Left colon (tissue), 2 donors: ENCODE results near the gene CCNY. TPM values are rescaled to one million over a fixed set of nuclear protein-coding genes. Genes with fewer than 3 reads are reported as not detected.
"Not testable (repeated sequence)": the region's sequence is repeated elsewhere in the genome, so short reads cannot be mapped to it uniquely, and the experiment has no call there.

ENCODE experiments used
- ATAC-seq: fragments of 200-7000 bp; cut with Tn5 transposase; one replicate; pipeline ENCODE4 v1.9.1; 2020; ENCODE audit warnings: mild to moderate bottlenecking, moderate library complexity
- DNase-seq, 2 donors: peaks; one replicate each; pipeline ENCODE4 v3.0.0-alpha.2; 2020
- intact Hi-C, 2 donors: fragments of 100-400 bp; cut with DNase I in 1 of 2; cut with micrococcal nuclease in 1 of 2; formaldehyde crosslinking; loops; one replicate each; pipeline versions ENCODE4 v1.11.2 to v1.14.0; 2022; cut with DNase I, micrococcal nuclease
- total RNA-seq, 2 donors: library from RNA; stranded (reverse); fragmentation: NEBNext Ultra II Directional; extraction: Animal tissue kit (Norgen Biotek cat#: 25700); gene quantifications; one replicate each; pipeline ENCODE4 v1.2.1, GENCODE V29; 2021
- donor health status: DM: no; HTN: no; CAD: no.
- donor health status: DM: yes; HTN: yes; CAD: no.

CCNY gene
- total RNA-seq, 2 donors from 2014 or later, result 51.6 to 78.0 TPM

- no peak for ATAC-seq
- DNase-seq, result no peak
- intact Hi-C loops, result no loop called here
Measured at GRCh38 chr10:35394411-35394851, 58.1 kb downstream of the CCNY start.

GRCh38 chr10:35394934-35395333 lies 58.6 kb downstream of the CCNY start:
- intact Hi-C loops, result no loop called here
- DNase-seq (no peak), ATAC-seq (no peak)

DNA sequence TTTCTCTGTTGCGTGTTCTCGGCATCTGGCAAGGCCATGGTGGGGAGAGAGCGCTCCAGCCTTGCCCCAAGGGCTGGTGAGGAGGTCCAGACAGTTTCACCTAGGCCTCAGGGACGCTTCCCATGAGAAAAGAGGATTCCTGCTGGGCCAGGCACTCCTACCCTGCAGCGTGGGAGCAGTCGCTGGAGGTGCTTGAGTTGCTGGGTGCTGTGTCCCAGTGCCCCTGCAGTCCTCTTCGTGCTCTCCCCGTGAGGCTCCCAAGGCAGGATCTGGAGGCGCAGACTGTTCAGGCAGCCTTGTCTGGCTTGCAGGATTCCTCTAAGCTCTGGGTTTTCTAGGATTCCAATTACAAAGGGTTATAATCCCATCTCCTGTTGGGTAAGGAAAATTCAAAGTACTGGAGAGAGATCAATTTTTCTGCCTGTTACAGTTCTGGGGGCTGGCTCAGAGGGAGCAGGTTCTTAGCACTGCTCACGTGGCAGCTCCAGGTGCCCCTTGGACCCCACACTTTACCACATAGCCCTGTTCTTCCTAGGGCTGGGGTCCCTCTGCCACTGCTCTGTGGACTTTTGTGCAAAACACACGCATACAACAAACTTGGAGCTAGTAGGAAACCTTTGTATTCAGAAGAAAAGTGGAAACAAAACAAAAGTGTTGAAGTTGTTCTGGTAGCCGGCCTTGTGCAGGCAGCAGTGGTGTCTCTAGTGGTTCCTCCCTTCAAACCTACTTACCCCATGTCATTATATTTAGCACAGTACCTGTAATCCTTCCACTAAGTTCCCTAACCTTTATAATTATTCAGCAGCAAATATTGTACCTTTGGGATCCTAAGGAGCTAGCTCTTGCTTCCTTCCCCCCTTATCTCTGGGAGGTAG lies 60.5 kb downstream of the CCNY start:
- intact Hi-C loops, result no loop called here
- DNase-seq (no peak), ATAC-seq (no peak)

DNA sequence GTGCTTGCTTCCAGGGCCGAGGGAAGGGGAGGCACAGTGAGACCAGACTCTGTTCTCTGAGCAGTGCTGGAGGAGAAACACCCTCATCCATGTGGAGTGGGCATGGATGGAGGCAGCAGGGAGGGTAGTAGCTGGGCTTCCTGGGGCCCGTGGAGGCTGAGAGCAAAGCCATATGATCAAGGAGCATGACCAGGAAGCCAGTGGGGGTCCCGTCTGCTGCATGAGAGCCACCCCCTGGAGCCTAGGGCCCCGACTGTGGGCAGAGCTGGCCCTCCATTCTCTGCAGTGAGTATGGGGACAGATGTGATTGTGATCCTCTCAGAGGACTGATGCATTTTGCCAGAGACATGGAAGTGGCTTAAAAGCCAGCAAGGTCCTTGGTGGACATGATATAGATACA lies 61.6 kb downstream of the CCNY start:
- no peak for ATAC-seq
- intact Hi-C loops, result no loop called here

DNA sequence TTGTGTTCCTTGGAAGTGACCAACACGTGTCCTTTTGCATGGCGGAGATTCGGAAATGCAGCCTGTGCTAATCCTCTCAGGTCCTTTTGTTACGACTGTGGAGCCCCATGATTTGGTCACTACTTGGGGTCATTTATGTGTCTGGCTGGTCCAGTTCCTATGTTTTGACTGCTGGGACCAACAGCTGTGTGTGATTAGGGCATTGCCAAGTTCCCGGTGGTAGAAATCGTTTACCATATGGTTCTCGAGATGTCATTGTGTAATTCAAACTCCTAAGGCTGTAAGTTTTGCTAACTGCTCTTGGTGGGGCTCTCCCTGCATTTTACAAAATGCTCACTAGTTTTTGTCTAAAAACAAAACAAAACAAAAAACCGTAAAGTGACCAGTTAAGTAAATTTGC lies 62.0 kb downstream of the CCNY start:
- intact Hi-C loops, result no loop called here
- ATAC-seq (no peak), DNase-seq (no peak)

More for the DNA sequence above, 61.6 kb downstream of the CCNY start:
- no peak for DNase-seq

DNA sequence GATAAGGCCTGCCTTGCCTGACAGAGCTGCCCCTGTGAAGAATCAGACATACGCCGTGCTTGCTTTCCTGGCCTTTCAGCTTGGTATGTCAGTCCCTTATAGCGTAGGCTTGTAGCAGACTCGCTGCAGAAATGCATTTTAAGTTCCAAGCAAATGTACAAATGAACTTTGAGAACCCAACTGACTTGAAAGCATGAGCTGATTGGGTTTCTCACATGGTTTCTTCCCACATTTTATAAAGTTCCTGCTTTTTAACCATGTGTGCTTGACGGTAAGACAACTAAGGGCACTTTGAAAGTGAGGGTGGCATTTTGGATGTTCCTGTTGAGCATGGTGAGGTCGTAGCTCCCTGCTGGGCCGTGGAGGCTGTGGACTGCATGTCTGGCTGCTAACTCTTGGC lies 62.6 kb downstream of the CCNY start:
- ATAC-seq (no peak), DNase-seq (no peak)
- intact Hi-C loops, result no loop called here

DNA sequence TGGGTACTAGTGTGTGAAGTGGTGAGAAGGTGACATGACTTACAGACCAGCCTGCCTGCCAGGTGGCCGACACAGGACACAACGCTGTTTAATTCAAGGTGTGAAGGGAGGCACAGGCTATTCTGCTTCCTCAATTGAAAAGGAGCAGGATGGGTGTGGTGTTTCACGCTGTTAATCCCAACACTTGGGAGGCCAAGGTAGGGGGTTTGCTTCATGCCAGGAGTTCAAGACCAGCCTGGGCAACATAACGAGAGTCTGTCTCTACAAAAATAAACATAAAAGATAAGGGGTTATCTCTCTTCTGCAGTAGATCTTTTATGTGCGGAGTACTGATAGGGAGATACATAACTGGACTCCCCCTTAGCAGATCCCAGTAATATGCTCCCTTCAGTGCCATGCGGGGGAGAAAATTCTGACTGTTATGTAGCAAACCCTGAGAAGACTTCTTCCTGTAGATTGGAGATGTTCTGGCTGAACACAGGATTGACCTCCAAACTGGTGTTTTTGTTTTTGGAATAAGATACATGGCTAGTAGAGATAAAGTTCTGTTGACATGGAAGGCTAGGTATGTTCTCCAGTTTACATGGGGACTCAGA lies 63.2 kb downstream of the CCNY start:
- ATAC-seq (no peak), DNase-seq (no peak)
- intact Hi-C loops, result no loop called here

GRCh38 chr10:35400595-35401268 lies 64.4 kb downstream of the CCNY start:
- no peak for ATAC-seq
- no peak for DNase-seq
- intact Hi-C loops, result no loop called here

GRCh38 chr10:35403491-35403890 lies 67.2 kb downstream of the CCNY start:
- ATAC-seq, intact Hi-C loops, DNase-seq: not testable (repeated sequence)

DNA sequence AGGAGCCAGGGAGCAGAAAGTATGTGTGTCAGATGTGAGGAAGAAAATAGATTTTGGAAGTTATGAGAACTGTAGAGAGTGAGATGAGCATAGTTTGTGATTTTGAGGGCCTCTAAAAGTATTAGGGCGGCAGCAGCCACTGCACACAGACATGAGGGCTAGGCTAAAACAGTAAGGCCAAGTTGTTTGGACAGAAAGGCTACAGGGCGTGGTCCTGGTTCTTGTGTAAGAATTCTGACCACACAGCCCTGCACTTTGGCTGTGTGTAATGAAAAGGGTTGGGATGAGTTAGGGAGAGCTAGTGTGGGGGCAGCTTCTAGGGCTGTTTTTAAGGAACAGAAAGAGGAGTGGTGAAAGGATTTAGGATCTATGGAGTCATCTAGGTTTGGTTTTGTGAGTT lies 67.8 kb downstream of the CCNY start:
- DNase-seq, ATAC-seq, intact Hi-C loops: not testable (repeated sequence)

DNA sequence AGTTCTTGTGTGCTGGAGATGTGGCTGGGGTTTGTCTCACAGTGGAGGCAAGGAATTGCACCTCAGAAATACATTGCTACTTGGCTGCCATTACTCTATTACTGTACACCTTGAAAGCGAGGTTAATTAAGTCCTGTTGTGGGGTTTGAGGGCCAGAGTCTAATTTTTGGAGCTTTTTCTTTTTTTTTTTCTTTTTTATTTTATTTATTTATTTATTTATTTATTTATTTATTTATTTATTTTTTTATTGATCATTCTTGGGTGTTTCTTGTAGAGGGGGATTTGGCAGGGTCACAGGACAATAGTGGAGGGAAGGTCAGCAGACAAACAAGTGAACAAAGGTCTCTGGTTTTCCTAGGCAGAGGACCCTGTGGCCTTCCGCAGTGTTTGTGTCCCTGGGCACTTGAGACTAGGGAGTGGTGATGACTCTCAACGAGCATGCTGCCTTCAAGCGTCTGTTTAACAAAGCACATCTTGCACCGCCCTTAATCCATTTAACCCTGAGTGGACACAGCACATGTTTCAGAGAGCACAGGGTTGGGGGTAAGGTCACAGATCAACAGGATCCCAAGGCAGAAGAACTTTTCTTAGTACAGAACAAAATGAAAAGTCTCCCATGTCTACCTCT lies 69.8 kb downstream of the CCNY start:
- ATAC-seq, DNase-seq, intact Hi-C loops: not testable (repeated sequence)

GRCh38 chr10:35407696-35408095 lies 71.4 kb downstream of the CCNY start:
- DNase-seq, intact Hi-C loops, ATAC-seq: not testable (repeated sequence)

DNA sequence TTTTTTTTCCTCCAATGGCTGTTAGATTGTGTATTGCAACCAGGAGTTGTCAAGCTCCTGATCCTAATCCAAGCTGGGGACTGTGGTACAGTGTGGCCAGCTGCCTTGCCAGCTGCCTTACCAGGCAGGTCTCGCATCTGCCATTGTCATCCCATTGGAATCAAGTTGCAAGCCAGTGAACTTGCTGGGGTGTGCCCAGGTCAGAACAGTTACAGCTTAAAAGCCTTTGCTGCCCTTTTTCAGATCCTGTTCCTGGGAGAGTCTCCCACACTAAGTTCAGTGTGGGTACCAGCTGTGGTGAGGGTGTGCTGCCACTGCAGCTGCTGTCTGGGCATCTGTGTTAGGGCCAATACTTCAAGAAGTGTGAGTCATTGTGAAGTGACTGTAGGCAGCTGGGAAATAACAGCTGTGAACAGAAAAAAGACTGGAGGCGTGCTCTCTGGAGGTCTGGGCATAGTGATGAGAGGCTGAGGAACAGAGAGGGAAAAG lies 72.8 kb downstream of the CCNY start:
- intact Hi-C loops, result no loop called here
- ATAC-seq (peak; percentile 45), DNase-seq (peak in 1 of 2 donors; percentile 39)

- intact Hi-C loops, result no loop called here
- ATAC-seq (no peak), DNase-seq (no peak)
Measured at GRCh38 chr10:35409808-35410207, 73.5 kb downstream of the CCNY start.

DNA sequence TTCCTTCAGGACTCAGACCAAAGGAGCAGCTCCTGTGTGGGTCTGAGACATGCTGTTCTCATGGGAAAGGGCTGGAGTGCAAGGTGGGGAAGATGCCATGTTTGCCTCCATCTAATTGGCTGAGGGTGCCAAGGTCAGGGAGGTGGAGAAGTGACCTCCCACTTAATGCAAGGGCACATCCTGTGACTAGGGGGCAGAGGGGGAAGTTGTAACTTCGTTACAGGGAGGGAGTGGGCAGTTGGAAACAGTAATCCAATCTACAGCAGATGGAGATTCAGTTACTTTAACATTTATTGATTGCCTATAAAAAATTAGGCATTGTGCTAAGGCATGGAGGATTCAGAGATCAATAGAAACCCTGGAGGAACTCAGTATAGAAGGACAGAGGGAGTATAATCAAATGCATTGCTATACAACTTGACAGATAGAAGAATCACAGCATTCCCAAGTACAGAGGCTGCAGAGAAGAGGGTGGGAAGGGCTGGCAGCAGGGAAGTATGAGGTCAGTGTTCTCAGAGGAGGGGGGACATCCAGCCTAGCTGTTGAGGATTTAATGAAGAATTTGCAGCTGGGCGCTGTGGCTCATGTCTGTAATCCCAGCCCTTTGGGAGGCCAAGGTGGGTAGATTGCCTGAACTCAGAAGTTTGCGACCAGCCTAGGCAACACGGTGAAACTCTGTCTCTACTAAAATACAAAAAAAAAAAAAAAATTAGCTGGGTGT lies 75.9 kb downstream of the CCNY start:
- intact Hi-C loops, result no loop called here
- ATAC-seq (no peak), DNase-seq (no peak)

DNA sequence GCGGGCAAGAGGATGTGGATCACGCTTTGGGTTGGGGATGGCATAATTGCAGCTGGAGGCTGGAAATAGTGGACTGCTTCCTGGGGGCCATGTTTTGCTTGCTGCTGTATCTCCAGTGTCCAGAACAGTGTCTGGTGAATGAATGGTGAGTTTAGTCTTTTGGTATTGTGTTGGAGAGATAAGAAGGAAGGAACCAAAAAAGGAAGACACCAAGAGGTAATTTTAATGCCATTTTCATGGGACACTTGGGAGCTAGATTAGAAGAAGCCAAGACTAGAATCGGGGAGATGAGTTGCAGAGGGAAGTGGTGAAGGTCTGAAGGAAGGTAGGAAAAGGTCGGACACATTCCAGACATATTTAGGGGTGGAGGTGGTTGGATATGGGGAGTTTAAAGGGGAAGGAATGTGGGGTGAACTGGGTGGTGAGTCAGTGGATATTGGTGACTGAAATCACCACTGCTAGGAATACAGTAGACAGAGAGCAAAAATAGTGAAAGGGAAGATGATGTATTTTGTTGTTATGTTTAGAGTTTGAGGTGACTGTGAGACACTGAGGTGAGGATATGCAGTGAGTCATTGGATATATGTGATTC lies 76.7 kb downstream of the CCNY start:
- ATAC-seq, result no peak
- DNase-seq, result no peak
- intact Hi-C loops, result no loop called here

DNA sequence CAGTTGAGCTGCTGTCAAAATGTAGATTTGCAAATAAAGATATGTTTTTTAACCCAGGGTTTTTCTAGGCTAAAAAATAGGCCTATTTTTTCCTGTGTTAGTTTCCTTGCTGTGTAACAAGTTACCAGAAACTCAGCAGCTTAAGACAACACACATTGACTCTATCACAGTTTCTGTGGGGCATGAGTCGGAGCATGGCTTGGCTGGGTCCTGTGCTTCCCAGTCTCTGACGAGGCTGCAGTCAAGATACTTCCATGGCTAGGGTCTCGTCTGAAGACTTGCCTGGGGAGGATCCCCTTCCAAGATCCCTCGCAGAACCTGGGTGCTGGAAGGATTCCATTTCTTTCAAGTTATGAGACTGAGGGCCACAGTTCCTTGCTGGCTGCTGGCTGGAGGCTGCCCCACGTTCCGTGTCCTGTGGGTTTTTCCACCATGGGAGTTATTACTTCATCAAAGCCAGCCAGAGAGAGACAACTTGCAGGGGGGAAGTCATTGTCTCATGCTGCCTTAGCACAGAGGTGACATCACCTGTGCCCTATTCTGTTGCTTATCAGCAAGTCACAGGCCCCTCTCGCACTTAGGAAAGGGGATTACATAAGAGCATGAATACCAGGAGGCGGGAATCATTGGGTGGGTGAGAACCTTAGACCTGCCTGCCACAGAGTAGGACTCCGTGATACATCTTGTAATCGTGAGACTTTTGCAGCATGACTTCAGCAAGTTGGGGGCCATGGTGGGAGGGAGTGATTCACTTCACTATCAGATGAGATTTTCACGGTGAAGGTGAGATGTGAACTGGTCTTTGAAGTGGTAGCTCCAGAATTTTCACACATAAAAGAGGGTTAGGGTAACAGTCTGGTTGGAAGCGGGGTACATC lies 77.9 kb downstream of the CCNY start:
- DNase-seq (no peak), ATAC-seq (no peak)
- intact Hi-C loops, result no loop called here
